ENCODE measurements around the gene FHIT.
"Not testable (repeated sequence)": the region's sequence is repeated elsewhere in the genome, so short reads cannot be mapped to it uniquely, and the experiment has no call there.

The FHIT gene

GRCh38 chr3:61110576-61110975 lies 140.7 kb downstream of the FHIT start:
- no peak for DNase-seq

GRCh38 chr3:61108247-61109019 lies 142.8 kb downstream of the FHIT start:
- DNase-seq = no peak

- DNase-seq = no peak
These were observed 156.6 kb downstream of the FHIT start for GRCh38 chr3:61094608-61095007.

- no peak for DNase-seq
These were observed 157.9 kb downstream of the FHIT start for GRCh38 chr3:61093364-61093763.

- no peak for DNase-seq
These were observed 158.4 kb downstream of the FHIT start for GRCh38 chr3:61092870-61093269.

- no peak for DNase-seq
These were observed 160.7 kb downstream of the FHIT start for GRCh38 chr3:61090389-61091169.

GRCh38 chr3:61087465-61087864 lies 163.8 kb downstream of the FHIT start:
- DNase-seq = no peak

- DNase-seq = no peak
These were observed 169.7 kb downstream of the FHIT start for GRCh38 chr3:61081554-61081953.

GRCh38 chr3:61080737-61081445 lies 170.4 kb downstream of the FHIT start:
- no peak for DNase-seq

GRCh38 chr3:61078048-61078752 lies 173.1 kb downstream of the FHIT start:
- DNase-seq = no peak

- no peak for DNase-seq
These were observed 173.7 kb downstream of the FHIT start for GRCh38 chr3:61077551-61077950.

GRCh38 chr3:61074783-61075182 lies 176.5 kb downstream of the FHIT start:
- DNase-seq = no peak

GRCh38 chr3:61073566-61074165 lies 177.6 kb downstream of the FHIT start:
- no peak for DNase-seq

- DNase-seq = no peak
These were observed 183.2 kb downstream of the FHIT start for GRCh38 chr3:61068084-61068483.

GRCh38 chr3:61066800-61067199 lies 184.5 kb downstream of the FHIT start:
- no peak for DNase-seq

GRCh38 chr3:61066222-61066621 lies 185.0 kb downstream of the FHIT start:
- not testable (repeated sequence) for DNase-seq

GRCh38 chr3:61065451-61066011 lies 185.7 kb downstream of the FHIT start:
- no peak for DNase-seq

- no peak for DNase-seq
These were observed 190.0 kb downstream of the FHIT start for GRCh38 chr3:61061092-61061723.

GRCh38 chr3:61060411-61060861 lies 190.8 kb downstream of the FHIT start:
- DNase-seq = no peak

- no peak for DNase-seq
These were observed 192.4 kb downstream of the FHIT start for GRCh38 chr3:61058836-61059235.

- DNase-seq = no peak
These were observed 193.8 kb downstream of the FHIT start for GRCh38 chr3:61057464-61057863.

GRCh38 chr3:61055447-61055846 lies 195.8 kb downstream of the FHIT start:
- DNase-seq = no peak
